ENCODE results near the gene DNTT.

- TF ChIP-seq MYC (IDR thresholded peaks at IDR 0.05; ENCODE audit: low read depth, low read length) (no peak), MAX (IDR thresholded peaks at IDR 0.05; ENCODE audit: low read depth, low read length) (no peak)
These were observed 9.1 kb downstream of the DNTT start for GRCh38 chr10:96313344-96313743.

All from NB4 (cell line).